Body of pancreas (tissue), 4 donors: ENCODE measurements around the gene PPM1H. TPM values are rescaled to one million over a fixed set of nuclear protein-coding genes. Genes with fewer than 3 reads are reported as not detected.

Experiments
- ATAC-seq: fragments of 150-250 bp; one replicate; pipeline ENCODE4 v1.9.1; 2016
- DNase-seq, 4 donors: peaks; one replicate each; pipeline ENCODE4 v3.0.0-alpha.2; 2019
- H3K27ac ChIP-seq, 4 donors: fragments of 200-600 bp; sonication (generic); 1 replicate in 3 of 4; 2 replicates in 1 of 4; pipeline versions ENCODE4 v1.5.1 to v1.6.1; 2016 to 2019; ENCODE audit warnings: mild to moderate bottlenecking in 1 of 4, mixed read lengths in 1 of 4, moderate library complexity in 1 of 4
- H3K27me3 ChIP-seq, 2 donors: fragments of 200-600 bp; sonication (generic); one replicate each; pipeline ENCODE4 v1.6.0; 2016; ENCODE audit warnings: mild to moderate bottlenecking in 1 of 2
- H3K36me3 ChIP-seq, 2 donors: fragments of 200-600 bp; sonication (generic); replicated peaks in 1 of 2; 2 replicates each; pipeline ENCODE4 v1.5.1; 2016; ENCODE audit warnings: low read depth in 2 of 2; ENCODE audit not compliant: insufficient read depth in 1 of 2
- H3K4me1 ChIP-seq: fragments of 200-600 bp; sonication (generic); one replicate; pipeline ENCODE4 v1.6.0; 2016
- H3K4me3 ChIP-seq, 2 donors: fragments of 200-600 bp; sonication (generic); 1 replicate in 1 of 2; 2 replicates in 1 of 2; pipeline ENCODE4 v1.5.1; 2016 to 2019
- H3K9me3 ChIP-seq, 3 donors: fragments of 200-600 bp; sonication (generic); 1 replicate in 2 of 3; 2 replicates in 1 of 3; pipeline ENCODE4 v1.5.1; 2016
- POLR2A ChIP-seq, 3 donors: fragments of 450-650 bp; IDR thresholded peaks; one replicate each; pipeline ENCODE4 v1.6.1; 2016; ENCODE audit warnings: antibody characterized with exemption in 3 of 3, mild to moderate bottlenecking in 2 of 3
- WGBS, 2 donors: methylation state at CpG; one replicate each; pipeline ENCODE4 v1.1.5; 2017; 5-methylcytosine and 5-hydroxymethylcytosine counted together
- intact Hi-C: fragments of 100-400 bp; cut with DNase I; formaldehyde crosslinking; loops from one replicate; pipeline ENCODE4 v1.15.1; 2023
- total RNA-seq, 2 donors: library from RNA; depleted of rRNA; stranded (reverse); fragments of >200 nt; gene quantifications; one replicate each; pipeline ENCODE4 v1.1.0, GENCODE V29; 2016
- TF ChIP-seq, protein P1 (sequence below), 7 experiments: fragments of 450-650 bp in 4 of 7; fragments of 200-600 bp in 3 of 7; sonication (generic) in 3 of 7; IDR thresholded peaks; one replicate each; pipeline ENCODE4 v1.5.1; 2016 to 2019; ENCODE audit warnings: antibody characterized with exemption in 7 of 7

Gene PPM1H
- total RNA-seq, 2 donors from 2014 or later, result 4.9 to 6.3 TPM

GRCh38 chr12:62694632-62695031 lies 240.3 kb downstream of the PPM1H start:
- ATAC-seq, result no peak

DNA sequence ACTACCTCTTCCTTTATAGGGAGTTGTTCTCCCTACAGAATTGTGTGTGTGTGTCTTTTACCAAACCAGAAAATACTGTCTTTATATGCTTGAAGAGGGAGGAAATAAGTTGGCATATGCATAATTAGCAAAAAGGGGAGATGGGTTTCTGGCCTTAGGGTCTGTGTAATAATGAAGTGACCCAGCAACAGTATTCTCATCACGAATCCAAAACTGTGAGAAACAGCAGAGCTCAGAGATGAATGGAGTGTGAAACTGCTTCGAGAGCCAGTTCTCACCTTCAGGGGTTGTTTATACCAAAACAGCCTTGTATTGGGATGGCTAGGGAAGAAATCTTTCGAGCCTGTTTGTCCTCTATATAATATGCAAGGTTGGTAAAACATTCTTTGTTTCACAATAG lies 240.8 kb downstream of the PPM1H start:
- H3K27ac ChIP-seq, result no peak overlapping the region
- ATAC-seq (no peak), DNase-seq (no peak)
- no peaks in the 10 kb centered on the region for H3K9me3 ChIP-seq
- TF ChIP-seq, protein P1, sequence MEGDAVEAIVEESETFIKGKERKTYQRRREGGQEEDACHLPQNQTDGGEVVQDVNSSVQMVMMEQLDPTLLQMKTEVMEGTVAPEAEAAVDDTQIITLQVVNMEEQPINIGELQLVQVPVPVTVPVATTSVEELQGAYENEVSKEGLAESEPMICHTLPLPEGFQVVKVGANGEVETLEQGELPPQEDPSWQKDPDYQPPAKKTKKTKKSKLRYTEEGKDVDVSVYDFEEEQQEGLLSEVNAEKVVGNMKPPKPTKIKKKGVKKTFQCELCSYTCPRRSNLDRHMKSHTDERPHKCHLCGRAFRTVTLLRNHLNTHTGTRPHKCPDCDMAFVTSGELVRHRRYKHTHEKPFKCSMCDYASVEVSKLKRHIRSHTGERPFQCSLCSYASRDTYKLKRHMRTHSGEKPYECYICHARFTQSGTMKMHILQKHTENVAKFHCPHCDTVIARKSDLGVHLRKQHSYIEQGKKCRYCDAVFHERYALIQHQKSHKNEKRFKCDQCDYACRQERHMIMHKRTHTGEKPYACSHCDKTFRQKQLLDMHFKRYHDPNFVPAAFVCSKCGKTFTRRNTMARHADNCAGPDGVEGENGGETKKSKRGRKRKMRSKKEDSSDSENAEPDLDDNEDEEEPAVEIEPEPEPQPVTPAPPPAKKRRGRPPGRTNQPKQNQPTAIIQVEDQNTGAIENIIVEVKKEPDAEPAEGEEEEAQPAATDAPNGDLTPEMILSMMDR (IDR thresholded peaks at IDR 0.05), result no peak
- no peak for TF ChIP-seq POLR2A (IDR thresholded peaks at IDR 0.05)
- WGBS, 2 donors, result 68 to 81% methylated on average over 3 of the region's 3 CpGs
- no peak overlapping the region for H3K4me3 ChIP-seq
- H3K27me3 ChIP-seq, result no peaks in the 10 kb centered on the region
- no peaks in the 10 kb centered on the region for H3K4me1 ChIP-seq
- intact Hi-C loops, result no loop called here
- H3K36me3 ChIP-seq, result no peaks in the 10 kb centered on the region

More at GRCh38 chr12:62694632-62695031, 240.3 kb downstream of the PPM1H start:
- no peaks in the 10 kb centered on the region for H3K36me3 ChIP-seq
- TF ChIP-seq, protein P1 (IDR thresholded peaks at IDR 0.05), result no peak
- TF ChIP-seq POLR2A (IDR thresholded peaks at IDR 0.05), result no peak
- 90 to 95% methylated on average over 3 of the region's 3 CpGs for WGBS, 2 donors
- no peaks in the 10 kb centered on the region for H3K27me3 ChIP-seq
- H3K4me1 ChIP-seq, result no peaks in the 10 kb centered on the region
- no peak for DNase-seq
- intact Hi-C loops, result no loop called here
- H3K9me3 ChIP-seq, result no peaks in the 10 kb centered on the region
- no peak overlapping the region for H3K4me3 ChIP-seq
- no peak overlapping the region for H3K27ac ChIP-seq

DNA sequence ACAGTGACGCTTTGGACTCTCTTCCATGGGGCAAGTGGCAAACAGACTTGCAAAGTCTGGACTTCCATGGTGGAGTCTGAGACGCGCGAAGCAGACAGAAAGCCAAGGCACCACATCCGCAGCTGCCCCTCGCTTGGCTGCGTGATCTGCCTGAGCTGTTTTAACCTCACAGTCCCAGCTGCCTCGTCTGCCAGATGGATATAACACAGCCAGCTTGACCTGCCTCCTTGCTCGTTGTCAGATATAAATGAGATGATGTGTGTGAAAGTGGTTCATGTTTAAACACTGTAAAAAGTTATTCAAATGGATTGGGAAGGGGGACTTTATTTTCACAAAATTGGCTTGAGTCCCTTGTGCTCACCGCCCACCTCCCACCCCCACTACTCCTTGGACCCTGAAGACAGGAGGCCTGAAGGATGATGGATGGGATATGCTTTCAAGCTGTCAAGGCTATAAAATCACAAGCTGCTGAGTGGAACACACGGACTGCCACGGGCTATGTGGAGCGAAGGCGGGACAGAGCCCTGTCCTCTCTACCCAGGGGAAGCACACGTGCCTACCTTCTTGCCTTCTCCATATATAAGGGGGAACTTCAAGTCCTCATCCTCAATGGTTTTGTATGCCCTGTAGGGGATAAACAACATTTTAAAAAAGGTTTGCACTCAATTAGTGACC lies 241.4 kb downstream of the PPM1H start:
- no peak overlapping the region for H3K4me3 ChIP-seq
- peaks cover 0 to 3% of the 10 kb centered on the region in 2 donors for H3K36me3 ChIP-seq
- no peak for DNase-seq
- H3K27me3 ChIP-seq, result no peaks in the 10 kb centered on the region
- ATAC-seq, result no peak
- TF ChIP-seq, protein P1 (IDR thresholded peaks at IDR 0.05), result no peak
- TF ChIP-seq POLR2A (IDR thresholded peaks at IDR 0.05), result no peak
- intact Hi-C loops, result no loop called here
- 90 to 92% methylated on average over 15 of the region's 15 CpGs for WGBS, 2 donors
- H3K4me1 ChIP-seq, result no peaks in the 10 kb centered on the region
- H3K27ac ChIP-seq, result no peak overlapping the region
- H3K9me3 ChIP-seq, result no peaks in the 10 kb centered on the region

- WGBS, 2 donors, result 77 to 81% methylated on average over 7 of the region's 7 CpGs
These were observed 242.1 kb downstream of the PPM1H start for GRCh38 chr12:62692884-62693283.

More at GRCh38 chr12:62692884-62693283, 242.1 kb downstream of the PPM1H start:
- Histone ChIP-seq H3K4me3 (no peak overlapping the region), H3K9me3 (no peaks in the 10 kb centered on the region), H3K36me3 (peaks cover 0 to 3% of the 10 kb centered on the region in 2 donors), H3K4me1 (no peaks in the 10 kb centered on the region), H3K27me3 (no peaks in the 10 kb centered on the region), H3K27ac (no peak overlapping the region)
- ATAC-seq (no peak), DNase-seq (no peak)
- intact Hi-C loops, result no loop called here
- TF ChIP-seq POLR2A (IDR thresholded peaks at IDR 0.05), result no peak
- TF ChIP-seq, protein P1 (IDR thresholded peaks at IDR 0.05), result no peak
